PC-3 (cell line): ENCODE data around the gene OR2T29. TPM values are rescaled to one million over a fixed set of nuclear protein-coding genes. Genes with fewer than 3 reads are reported as not detected.

Experiments used
- total RNA-seq: library from RNA; depleted of rRNA; stranded (reverse); fragments of >200 nt; gene quantifications from 2 replicates; pipeline ENCODE4 v1.2.3, GENCODE V29; 2014; rRNA removed

The OR2T29 gene
- total RNA-seq, 1 experiment from 2014 or later = not detected

Other genes with a start within 250 kb of the OR2T29 start
- not detected in 2 replicates for gene OR2M7, start 238.2 kb downstream of the OR2T29 start, total RNA-seq
- not detected in 2 replicates for gene OR14C36, start 214.0 kb downstream of the OR2T29 start, total RNA-seq
- not detected in 2 replicates for gene OR2T4, start 201.1 kb downstream of the OR2T29 start, total RNA-seq
- gene OR2T6, start 187.0 kb downstream of the OR2T29 start, total RNA-seq = not detected in 2 replicates
- gene OR2T1, start 159.7 kb downstream of the OR2T29 start, total RNA-seq = not detected in 2 replicates
- not detected in 2 replicates for gene OR2T2, start 117.1 kb downstream of the OR2T29 start, total RNA-seq
- not detected in 2 replicates for gene OR2T3, start 89.4 kb downstream of the OR2T29 start, total RNA-seq
- gene OR2T5, start 74.2 kb downstream of the OR2T29 start, total RNA-seq = not detected in 2 replicates
- gene OR2G6, start 54.7 kb downstream of the OR2T29 start, total RNA-seq = not detected in 2 replicates
- gene OR2T34, start 12.0 kb upstream of the OR2T29 start, total RNA-seq = not detected in 2 replicates
- gene OR2T10, start 34.9 kb upstream of the OR2T29 start, total RNA-seq = not detected in 2 replicates
- gene OR2T11, start 72.3 kb upstream of the OR2T29 start, total RNA-seq = not detected in 2 replicates
- gene OR2T35, start 82.5 kb upstream of the OR2T29 start, total RNA-seq = not detected in 2 replicates
- gene OR2T27, start 92.8 kb upstream of the OR2T29 start, total RNA-seq = not detected in 2 replicates
- not detected in 2 replicates for gene OR14I1, start 140.0 kb upstream of the OR2T29 start, total RNA-seq
- gene LYPD8, start 193.0 kb upstream of the OR2T29 start, total RNA-seq = not detected in 2 replicates